Prostate gland (tissue), 2 donors: Measurements from ENCODE around the gene SPPL3. TPM values are rescaled to one million over a fixed set of nuclear protein-coding genes. Genes with fewer than 3 reads are reported as not detected.

Experiments used
- DNase-seq: peaks from one replicate; pipeline ENCODE4 v3.0.0-alpha.2; 2019; ENCODE audit warnings: low spot score
- H3K27ac ChIP-seq, 2 donors: fragments of 200-600 bp; sonication (generic); 2 replicates each; pipeline ENCODE4 v1.5.1; 2017 to 2019
- H3K27me3 ChIP-seq: fragments of 200-600 bp; sonication (generic); replicated peaks from 2 replicates; pipeline ENCODE4 v1.5.1; 2019; ENCODE audit not compliant: insufficient read depth
- H3K36me3 ChIP-seq, 2 donors: fragments of 200-600 bp; sonication (generic); 1 replicate in 1 of 2; 2 replicates in 1 of 2; pipeline versions ENCODE4 v1.5.1 to v1.8.1; 2017 to 2019
- H3K4me1 ChIP-seq: fragments of 200-600 bp; sonication (generic); replicated peaks from 2 replicates; pipeline ENCODE4 v1.5.1; 2019
- H3K4me3 ChIP-seq, 2 donors: fragments of 200-600 bp; sonication (generic); 2 replicates each; pipeline ENCODE4 v1.5.1; 2017 to 2019
- H3K9me3 ChIP-seq: fragments of 200-600 bp; sonication (generic); 2 replicates; pipeline ENCODE4 v1.5.1; 2017
- POLR2A ChIP-seq: fragments of 450-650 bp; IDR thresholded peaks from one replicate; pipeline ENCODE4 v1.6.1; 2016; ENCODE audit warnings: antibody characterized with exemption, mild to moderate bottlenecking
- POLR2AphosphoS5 ChIP-seq: sonication (generic); formaldehyde crosslinking; IDR thresholded peaks from one replicate; pipeline ENCODE4 v1.6.1; 2017; ENCODE audit warnings: antibody characterized with exemption
- WGBS: methylation state at CpG from one replicate; pipeline ENCODE4 v1.1.5; 2018; 5-methylcytosine and 5-hydroxymethylcytosine counted together
- intact Hi-C: fragments of 100-400 bp; cut with DNase I; formaldehyde crosslinking; loops from one replicate; pipeline ENCODE4 v1.14.2; 2022
- total RNA-seq, 2 donors: library from RNA; depleted of rRNA; stranded (reverse); fragments of >200 nt; gene quantifications; one replicate each; pipeline ENCODE4 v1.1.0, GENCODE V29; 2016
- TF ChIP-seq, protein P1 (sequence below), 4 experiments: fragments of 200-600 bp in 2 of 4; fragments of 450-650 bp in 2 of 4; sonication (generic) in 2 of 4; IDR thresholded peaks; 1 replicate in 3 of 4; 2 replicates in 1 of 4; pipeline ENCODE4 v1.5.1; 2016 to 2019; ENCODE audit warnings: antibody characterized with exemption in 4 of 4, mild to moderate bottlenecking in 2 of 4, moderate library complexity in 2 of 4

SPPL3 gene
- total RNA-seq, 2 donors from 2014 or later = 36.0 to 37.1 TPM

GRCh38 chr12:120832737-120833136, 71.4 kb downstream of the SPPL3 start:
- intact Hi-C loops = no loop called here
- no peak overlapping the region for H3K4me3 ChIP-seq
- no peaks in the 10 kb centered on the region for H3K27me3 ChIP-seq
- TF ChIP-seq POLR2A (no peak), POLR2AphosphoS5 (no peak)
- TF ChIP-seq, protein P1, sequence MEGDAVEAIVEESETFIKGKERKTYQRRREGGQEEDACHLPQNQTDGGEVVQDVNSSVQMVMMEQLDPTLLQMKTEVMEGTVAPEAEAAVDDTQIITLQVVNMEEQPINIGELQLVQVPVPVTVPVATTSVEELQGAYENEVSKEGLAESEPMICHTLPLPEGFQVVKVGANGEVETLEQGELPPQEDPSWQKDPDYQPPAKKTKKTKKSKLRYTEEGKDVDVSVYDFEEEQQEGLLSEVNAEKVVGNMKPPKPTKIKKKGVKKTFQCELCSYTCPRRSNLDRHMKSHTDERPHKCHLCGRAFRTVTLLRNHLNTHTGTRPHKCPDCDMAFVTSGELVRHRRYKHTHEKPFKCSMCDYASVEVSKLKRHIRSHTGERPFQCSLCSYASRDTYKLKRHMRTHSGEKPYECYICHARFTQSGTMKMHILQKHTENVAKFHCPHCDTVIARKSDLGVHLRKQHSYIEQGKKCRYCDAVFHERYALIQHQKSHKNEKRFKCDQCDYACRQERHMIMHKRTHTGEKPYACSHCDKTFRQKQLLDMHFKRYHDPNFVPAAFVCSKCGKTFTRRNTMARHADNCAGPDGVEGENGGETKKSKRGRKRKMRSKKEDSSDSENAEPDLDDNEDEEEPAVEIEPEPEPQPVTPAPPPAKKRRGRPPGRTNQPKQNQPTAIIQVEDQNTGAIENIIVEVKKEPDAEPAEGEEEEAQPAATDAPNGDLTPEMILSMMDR (IDR thresholded peaks at IDR 0.05) = no peak
- H3K9me3 ChIP-seq = no peaks in the 10 kb centered on the region
- H3K27ac ChIP-seq = no peak overlapping the region
- DNase-seq = no peak
- H3K4me1 ChIP-seq = no peaks in the 10 kb centered on the region
- 98% methylated on average over 2 of the region's 2 CpGs for WGBS
- H3K36me3 ChIP-seq = no peaks in the 10 kb centered on the region

DNA sequence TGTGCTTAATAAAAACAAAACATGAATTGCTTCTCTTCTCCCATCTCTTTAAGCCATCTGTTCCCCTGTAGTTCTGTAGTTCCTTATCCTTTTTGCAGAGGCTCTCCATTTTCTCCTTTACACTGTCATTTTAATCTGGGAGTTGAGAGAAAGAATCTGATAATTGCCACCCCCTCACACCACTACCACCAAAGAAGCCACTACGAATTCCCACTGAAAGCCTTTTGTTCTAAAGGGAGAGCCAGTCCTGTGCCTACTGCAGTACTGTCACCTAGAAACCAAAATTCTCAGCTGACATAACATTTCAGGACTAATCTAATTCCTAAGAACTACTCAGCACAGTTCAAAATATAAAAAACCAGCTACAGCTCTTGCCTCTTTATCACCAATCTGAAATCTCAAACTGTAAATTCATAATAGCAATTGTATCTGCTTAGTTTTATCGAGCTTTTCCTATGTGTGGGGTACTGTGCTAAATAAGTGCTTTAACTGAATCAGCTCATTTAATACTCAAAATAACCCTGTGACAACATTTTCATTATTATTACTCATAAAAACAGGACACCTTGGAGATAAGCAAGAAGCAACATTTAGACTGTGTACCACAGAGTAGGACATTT, 72.4 kb downstream of the SPPL3 start:
- no peak for TF ChIP-seq POLR2A
- TF ChIP-seq POLR2AphosphoS5 = no peak
- TF ChIP-seq, protein P1 (IDR thresholded peaks at IDR 0.05) = no peak
- no peak overlapping the region for H3K4me3 ChIP-seq
- no peak overlapping the region for H3K27ac ChIP-seq
- H3K9me3 ChIP-seq = no peaks in the 10 kb centered on the region
- 74% methylated on average over 2 of the region's 2 CpGs for WGBS
- no peak for DNase-seq
- no peaks in the 10 kb centered on the region for H3K36me3 ChIP-seq
- H3K27me3 ChIP-seq = no peaks in the 10 kb centered on the region
- H3K4me1 ChIP-seq = no peaks in the 10 kb centered on the region
- intact Hi-C loops = no loop called here

GRCh38 chr12:120830966-120831365, 73.2 kb downstream of the SPPL3 start:
- Histone ChIP-seq H3K9me3 (no peaks in the 10 kb centered on the region), H3K36me3 (no peaks in the 10 kb centered on the region), H3K27ac (no peak overlapping the region), H3K27me3 (no peaks in the 10 kb centered on the region), H3K4me1 (no peaks in the 10 kb centered on the region), H3K4me3 (no peak overlapping the region)
- TF ChIP-seq POLR2A = no peak
- TF ChIP-seq POLR2AphosphoS5 = no peak
- TF ChIP-seq, protein P1 (IDR thresholded peaks at IDR 0.05) = no peak
- no peak for DNase-seq
- intact Hi-C loops = no loop called here
- 90% methylated on average over 4 of the region's 4 CpGs for WGBS

DNA sequence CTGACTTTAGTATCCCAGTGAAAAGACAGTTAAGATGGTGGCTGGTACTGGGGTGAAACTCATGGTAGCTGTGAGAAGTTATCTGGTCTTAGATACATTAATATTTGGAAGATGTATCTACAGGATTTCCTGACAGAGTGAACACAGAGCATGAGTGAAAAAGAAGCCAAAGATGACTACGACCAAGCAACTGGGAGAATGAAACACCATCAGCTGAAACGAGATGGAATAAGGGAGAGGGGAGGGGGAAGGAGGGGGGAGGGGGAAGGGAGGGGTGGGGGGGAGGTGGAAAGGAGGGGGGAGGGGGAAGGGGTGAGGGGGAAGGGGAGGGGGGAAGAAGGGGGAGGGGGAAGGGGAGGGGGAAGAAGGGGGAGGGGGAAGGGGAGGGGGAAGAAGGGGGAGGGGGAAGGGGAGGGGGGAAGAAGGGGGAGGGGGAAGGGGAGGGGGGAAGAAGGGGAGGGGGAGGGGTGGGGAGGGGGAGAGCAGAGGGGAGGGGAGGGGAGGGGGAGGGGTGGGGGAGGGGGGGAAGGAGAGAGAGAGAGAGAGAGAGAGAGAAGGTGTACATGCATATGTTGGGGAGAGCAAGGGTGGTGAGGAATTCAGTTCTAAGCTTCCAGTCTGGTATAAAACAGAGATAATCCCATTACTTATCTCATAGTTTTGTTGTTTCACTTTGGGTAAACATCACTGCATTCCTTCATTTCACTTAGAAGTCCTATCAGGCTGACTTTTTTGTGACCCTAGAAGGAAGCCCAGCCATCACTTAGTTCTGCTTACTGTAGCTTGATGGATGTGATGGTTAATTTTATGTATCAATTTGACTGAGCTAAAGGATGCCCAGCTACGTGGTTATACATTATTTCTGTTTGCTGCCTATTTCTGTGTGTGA, 73.9 kb downstream of the SPPL3 start:
- Histone ChIP-seq H3K27me3 (no peaks in the 10 kb centered on the region), H3K4me1 (no peaks in the 10 kb centered on the region), H3K9me3 (no peaks in the 10 kb centered on the region), H3K36me3 (no peaks in the 10 kb centered on the region), H3K4me3 (no peak overlapping the region), H3K27ac (no peak overlapping the region)
- TF ChIP-seq, protein P1 (IDR thresholded peaks at IDR 0.05) = no peak
- no peak for TF ChIP-seq POLR2AphosphoS5
- no peak for TF ChIP-seq POLR2A
- intact Hi-C loops = no loop called here
- 51% methylated on average over 3 of the region's 3 CpGs for WGBS
- DNase-seq = no peak
